Epidermal melanocyte (primary cell): ENCODE data around the gene PRKCE.

Experiments
- DNase-seq: peaks from one replicate; pipeline ENCODE4 v3.0.0; 2011; ENCODE audit warnings: low spot score; ENCODE audit not compliant: insufficient read length

PRKCE gene

GRCh38 chr2:46039543-46040303 is 388.2 kb downstream of the PRKCE start:
- DNase-seq, result no peak

- no peak for DNase-seq
These were observed 389.2 kb downstream of the PRKCE start for GRCh38 chr2:46040563-46041155.

GRCh38 chr2:46041434-46041833 is 390.0 kb downstream of the PRKCE start:
- DNase-seq, result no peak

GRCh38 chr2:46042207-46042637 is 390.7 kb downstream of the PRKCE start:
- no peak for DNase-seq

GRCh38 chr2:46042711-46043110 is 391.2 kb downstream of the PRKCE start:
- no peak for DNase-seq

- no peak for DNase-seq
These were observed 394.4 kb downstream of the PRKCE start for GRCh38 chr2:46045888-46046287.

- no peak for DNase-seq
These were observed 395.8 kb downstream of the PRKCE start for GRCh38 chr2:46047290-46047689.

DNA sequence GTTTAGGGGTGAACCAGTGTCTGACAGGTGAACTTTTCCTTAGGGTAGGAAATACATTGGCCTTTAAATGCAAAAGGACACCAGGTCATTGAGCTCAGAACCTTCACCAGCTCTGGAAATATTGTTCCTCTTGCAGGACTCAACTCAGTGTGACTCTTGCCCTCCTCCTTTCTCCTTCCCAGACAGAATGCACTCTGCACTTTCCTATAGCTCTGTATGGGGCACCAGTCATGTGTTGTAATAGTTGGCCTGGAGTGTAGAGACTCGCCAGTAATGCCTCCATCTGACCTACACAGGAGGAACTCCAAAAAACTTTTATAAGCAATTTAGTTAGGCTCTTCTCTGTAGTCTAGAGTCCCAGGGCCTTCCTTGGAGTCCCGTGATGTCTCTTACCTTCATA is 397.2 kb downstream of the PRKCE start:
- no peak for DNase-seq

GRCh38 chr2:46050027-46050426 is 398.6 kb downstream of the PRKCE start:
- DNase-seq, result no peak

GRCh38 chr2:46050489-46050888 is 399.0 kb downstream of the PRKCE start:
- no peak for DNase-seq

- no peak for DNase-seq
These were observed 399.6 kb downstream of the PRKCE start for GRCh38 chr2:46051085-46051484.

GRCh38 chr2:46053564-46053963 is 402.1 kb downstream of the PRKCE start:
- no peak for DNase-seq

GRCh38 chr2:46056541-46056940 is 405.1 kb downstream of the PRKCE start:
- no peak for DNase-seq

DNA sequence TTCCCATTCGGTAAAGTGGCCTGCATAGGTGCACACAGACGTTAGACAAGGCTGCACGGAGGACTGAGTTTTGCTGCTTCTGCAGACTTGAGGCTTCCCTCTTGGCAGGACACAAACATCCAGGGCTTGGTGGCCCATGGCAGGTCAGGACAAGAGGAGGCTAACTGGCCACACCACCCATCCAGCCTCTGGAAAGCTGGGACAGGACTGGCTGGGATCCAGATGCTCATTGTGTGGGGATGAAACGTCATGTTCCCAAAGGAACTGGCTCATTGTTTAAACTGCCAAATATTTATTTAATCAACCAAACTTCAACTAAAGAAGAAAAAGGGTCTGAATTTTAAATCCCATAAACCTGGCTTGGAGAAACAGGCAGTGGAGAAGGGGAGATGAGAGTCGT is 406.7 kb downstream of the PRKCE start:
- DNase-seq, result no peak

DNA sequence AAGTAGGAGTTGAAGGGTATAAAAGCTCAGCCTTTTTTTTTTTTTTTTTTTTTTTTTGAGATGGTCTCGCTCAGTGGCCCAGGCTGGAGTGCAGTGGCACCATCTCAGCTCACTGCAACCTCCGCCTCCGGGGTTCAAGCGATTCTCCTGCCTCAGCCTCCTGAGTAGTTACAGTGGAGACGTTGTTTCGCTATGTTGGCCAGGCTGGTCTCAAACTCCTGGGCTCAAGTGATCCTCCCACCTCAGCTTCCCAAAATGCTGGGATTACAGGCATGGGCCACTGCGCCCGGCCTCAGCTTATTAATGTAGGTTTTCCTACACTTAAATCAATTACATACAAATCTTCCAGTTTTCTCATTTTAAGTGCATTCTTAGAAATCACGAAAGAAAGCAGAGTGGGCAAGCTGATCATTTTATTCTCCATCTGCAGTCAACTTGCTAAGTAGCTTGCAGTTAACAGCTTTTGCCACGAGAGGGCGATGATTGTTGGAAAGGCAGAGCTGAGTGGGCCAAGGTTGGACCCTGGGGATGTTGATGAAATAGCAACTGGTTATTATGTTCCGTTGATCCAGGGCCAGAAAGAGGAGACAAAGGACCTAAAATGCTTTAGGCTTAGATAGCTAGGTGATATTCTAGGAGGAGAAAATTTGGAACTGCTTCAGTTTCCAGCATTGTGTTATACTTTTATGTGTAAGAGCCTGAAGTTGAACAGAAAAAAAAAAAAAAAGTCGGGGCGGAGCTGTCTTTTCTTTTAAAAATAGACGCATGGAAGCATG is 411.4 kb downstream of the PRKCE start:
- peak; percentile 71 for DNase-seq

- no peak for DNase-seq
These were observed 412.9 kb downstream of the PRKCE start for GRCh38 chr2:46064396-46064795.

DNA sequence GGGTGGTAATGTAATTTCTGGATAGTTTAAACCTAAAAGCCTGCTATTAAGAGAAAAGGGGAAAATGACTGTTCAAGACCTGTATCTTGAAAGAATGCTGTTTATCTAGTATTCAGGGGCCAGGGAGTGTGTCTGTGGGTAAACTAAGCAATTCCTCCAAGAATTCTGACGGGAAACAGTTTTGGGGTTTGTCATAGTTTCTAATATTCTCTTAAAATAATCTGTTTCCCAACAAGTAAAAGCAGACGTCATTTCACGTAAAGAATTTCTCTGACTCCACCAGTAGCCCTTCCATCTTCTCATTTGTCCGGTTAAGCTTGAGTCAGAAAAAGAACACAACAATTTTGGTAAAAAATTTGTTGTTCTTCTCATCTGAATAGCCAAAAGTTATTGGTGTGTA is 413.7 kb downstream of the PRKCE start:
- no peak for DNase-seq

GRCh38 chr2:46066116-46066515 is 414.6 kb downstream of the PRKCE start:
- no peak for DNase-seq

DNA sequence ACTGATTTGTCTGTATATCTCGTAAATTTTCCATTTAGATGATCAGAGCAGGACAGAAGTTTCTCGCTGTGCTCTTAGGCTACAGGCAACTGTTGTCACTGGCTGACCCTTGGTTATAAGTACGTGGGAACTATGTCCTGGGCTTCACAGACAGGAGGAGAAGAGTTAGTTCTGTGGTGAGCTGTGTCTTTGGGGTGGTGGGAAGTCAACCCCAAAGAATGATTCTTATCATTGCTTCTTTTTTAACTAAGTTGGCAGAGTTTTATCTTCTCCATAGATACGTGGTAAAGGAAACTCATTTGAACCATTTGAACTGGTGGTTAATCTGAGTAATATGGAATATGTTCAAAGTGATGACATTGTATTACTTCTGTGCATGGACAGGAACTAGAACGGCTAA is 415.1 kb downstream of the PRKCE start:
- no peak for DNase-seq

GRCh38 chr2:46067062-46067461 is 415.6 kb downstream of the PRKCE start:
- no peak for DNase-seq

GRCh38 chr2:46067501-46068305 is 416.2 kb downstream of the PRKCE start:
- peak; percentile 43 for DNase-seq

GRCh38 chr2:46068636-46069035 is 417.2 kb downstream of the PRKCE start:
- DNase-seq, result no peak
